PC-3 (cell line): ENCODE results near the gene NRXN2. TPM values are rescaled to one million over a fixed set of nuclear protein-coding genes. Genes with fewer than 3 reads are reported as not detected.
"Not testable (repeated sequence)": the region's sequence is repeated elsewhere in the genome, so short reads cannot be mapped to it uniquely, and the experiment has no call there.

Experiments used
- ATAC-seq: fragments of 200-7000 bp; cut with Tn5 transposase; 2 replicates; pipeline ENCODE4 v1.9.1; 2020; ENCODE audit warnings: mild to moderate bottlenecking, moderate library complexity
- BruUV-seq: library from RNA; stranded (reverse); fragments of 400-500 nt; replicated peaks from 2 replicates; lab custom pipeline; 2021; lab: Mats Ljungman, UMichigan
- CTCF ChIA-PET: fragments of 300-600 bp; sonication (Branson Sonifier 250); formaldehyde crosslinking; loops from one replicate; lab custom pipeline; 2022; ENCODE audit warnings: antibody characterized with exemption; lab: Charles Lee
- POLR2A ChIA-PET: fragments of 300-600 bp; sonication (Branson Sonifier 250); formaldehyde crosslinking; loops from one replicate; lab custom pipeline; 2022; ENCODE audit warnings: antibody characterized with exemption; ENCODE audit not compliant: unreplicated experiment; lab: Charles Lee
- DNase-seq: peaks from one replicate; pipeline ENCODE4 v3.0.0-alpha.2; 2015
- H2AFZ ChIP-seq: fragments of 300-600 bp; sonication (generic); 2 replicates; pipeline ENCODE4 v1.6.0; 2016; ENCODE audit warnings: antibody characterized with exemption, low read length
- H3F3A ChIP-seq: fragments of 300-600 bp; sonication (generic); one replicate; pipeline ENCODE4 v1.6.0; 2017; ENCODE audit warnings: antibody characterized with exemption, low read length, control low read depth, mild to moderate bottlenecking; ENCODE audit not compliant: unreplicated experiment
- H3K27ac ChIP-seq: fragments of 300-600 bp; sonication (generic); 2 replicates; pipeline ENCODE4 v1.5.1; 2016; ENCODE audit warnings: mild to moderate bottlenecking, low read length
- H3K27me3 ChIP-seq: fragments of 300-600 bp; sonication (generic); 2 replicates; pipeline ENCODE4 v1.6.1; 2016; ENCODE audit warnings: low read length, mixed read lengths
- H3K36me3 ChIP-seq: fragments of 300-600 bp; sonication (generic); 2 replicates; pipeline ENCODE4 v1.6.1; 2016; ENCODE audit warnings: low read depth, mixed run types, low read length, mixed read lengths
- H3K4me1 ChIP-seq: fragments of 300-600 bp; sonication (generic); 2 replicates; pipeline ENCODE4 v1.5.1; 2016; ENCODE audit warnings: low read length; ENCODE audit not compliant: insufficient read depth
- H3K4me2 ChIP-seq: fragments of 300-600 bp; sonication (generic); 2 replicates; pipeline ENCODE4 v1.6.0; 2016; ENCODE audit warnings: low read length
- H3K4me3 ChIP-seq: fragments of 300-600 bp; sonication (generic); 2 replicates; pipeline ENCODE4 v1.5.1; 2016; ENCODE audit warnings: mild to moderate bottlenecking, low read length, mixed read lengths
- H3K79me2 ChIP-seq: fragments of 300-600 bp; sonication (generic); 2 replicates; pipeline ENCODE4 v1.6.1; 2017; ENCODE audit warnings: low read length, mixed read lengths
- H3K9ac ChIP-seq: fragments of 300-600 bp; sonication (generic); 2 replicates; pipeline ENCODE4 v1.6.0; 2016; ENCODE audit warnings: mild to moderate bottlenecking, low read length
- H3K9me2 ChIP-seq: fragments of 300-600 bp; sonication (generic); replicated peaks from 2 replicates; pipeline ENCODE4 v1.6.1; 2016; ENCODE audit warnings: mixed run types, low read length, mixed read lengths
- H3K9me3 ChIP-seq: fragments of 300-600 bp; sonication (generic); 2 replicates; pipeline ENCODE4 v1.6.1; 2016; ENCODE audit warnings: low read length, mixed read lengths
- H4K20me1 ChIP-seq: fragments of 300-600 bp; sonication (generic); 2 replicates; pipeline ENCODE4 v1.6.1; 2016; ENCODE audit warnings: low read length, mixed read lengths
- CTCF ChIP-seq: fragments of 300-600 bp; sonication (generic); conservative IDR thresholded peaks from 2 replicates; pipeline ENCODE4 v1.5.1; 2017; ENCODE audit warnings: antibody characterized with exemption, low read depth, mild to moderate bottlenecking, low read length
- EZH2 ChIP-seq: fragments of 300-600 bp; sonication (generic); IDR thresholded peaks from one replicate; pipeline ENCODE4 v1.6.1; 2017; ENCODE audit warnings: antibody characterized with exemption, mild to moderate bottlenecking, low read length; ENCODE audit not compliant: unreplicated experiment
- EZH2phosphoT487 ChIP-seq: fragments of 300-600 bp; sonication (generic); IDR thresholded peaks from 2 replicates; pipeline ENCODE4 v1.6.1; 2018; ENCODE audit warnings: mild to moderate bottlenecking, antibody characterized with exemption, low read length, borderline replicate concordance
- intact Hi-C: fragments of 100-400 bp; cut with micrococcal nuclease; formaldehyde crosslinking; loops from 2 replicates; pipeline ENCODE4 v1.9.0; 2023
- total RNA-seq: library from RNA; depleted of rRNA; stranded (reverse); fragments of >200 nt; gene quantifications from 2 replicates; pipeline ENCODE4 v1.2.3, GENCODE V29; 2014

Gene NRXN2
- total RNA-seq, 1 experiment from 2014 or later = not detected

- Histone ChIP-seq H3F3A (no peaks in the 10 kb centered on the region), H3K4me3 (no peak overlapping the region), H3K27me3 (no peaks in the 10 kb centered on the region), H3K9me2 (no peaks in the 10 kb centered on the region), H2AFZ (no peak overlapping the region), H3K36me3 (no peaks in the 10 kb centered on the region), H3K4me2 (no peak overlapping the region), H3K79me2 (no peaks in the 10 kb centered on the region), H3K27ac (no peak overlapping the region), H3K4me1 (0 out of 2 replicates have a peak, but pooled peaks cover 9% of the 10 kb centered on the region), H3K9ac (no peak overlapping the region), H4K20me1 (no peaks in the 10 kb centered on the region), H3K9me3 (no peaks in the 10 kb centered on the region)
- intact Hi-C loops = no loop called here
- TF ChIP-seq EZH2 (no peak), CTCF (no peak), EZH2phosphoT487 (no peak)
- no peak for DNase-seq
- no TSS peak for BruUV-seq
- no peak for ATAC-seq
- ChIA-PET POLR2A (interaction anchor here (0.6 kb wide), 1 partner anchor 11 kb away, joined by 3 read pairs; no protein-coding TSS in a partner anchor), CTCF (no interaction called here)
Observed at GRCh38 chr11:64561984-64562722, 160.8 kb downstream of the NRXN2 start.

GRCh38 chr11:64561429-64561828, 161.6 kb downstream of the NRXN2 start:
- H3K36me3 ChIP-seq, BruUV-seq, H3K4me2 ChIP-seq, H3K4me3 ChIP-seq, H3K27me3 ChIP-seq, H3K79me2 ChIP-seq, H3K9ac ChIP-seq, H2AFZ ChIP-seq, H3K9me2 ChIP-seq, intact Hi-C loops, ATAC-seq, H3K4me1 ChIP-seq, H4K20me1 ChIP-seq, H3K9me3 ChIP-seq, DNase-seq, H3F3A ChIP-seq, H3K27ac ChIP-seq, CTCF ChIA-PET, POLR2A ChIA-PET: not testable (repeated sequence)

- H3K36me3 ChIP-seq = no peaks in the 10 kb centered on the region
- H3K27me3 ChIP-seq = no peaks in the 10 kb centered on the region
- DNase-seq (no peak), ATAC-seq (no peak)
- H3K79me2 ChIP-seq = no peaks in the 10 kb centered on the region
- no peaks in the 10 kb centered on the region for H3F3A ChIP-seq
- intact Hi-C loops = no loop called here
- no peak overlapping the region for H3K4me3 ChIP-seq
- H3K9ac ChIP-seq = no peak overlapping the region
- H3K9me2 ChIP-seq = no peaks in the 10 kb centered on the region
- no peaks in the 10 kb centered on the region for H3K9me3 ChIP-seq
- TF ChIP-seq EZH2 (no peak), EZH2phosphoT487 (no peak), CTCF (no peak)
- no peaks in the 10 kb centered on the region for H4K20me1 ChIP-seq
- BruUV-seq = no TSS peak
- ChIA-PET CTCF (no interaction called here), POLR2A (no interaction called here)
- H3K27ac ChIP-seq = no peak overlapping the region
- no peak overlapping the region for H2AFZ ChIP-seq
- H3K4me1 ChIP-seq = 0 out of 2 replicates have a peak, but pooled peaks cover under 1% of the 10 kb centered on the region
- no peak overlapping the region for H3K4me2 ChIP-seq
Observed at GRCh38 chr11:64560941-64561340, 162.1 kb downstream of the NRXN2 start.
